HG03025 (cell line): ENCODE measurements around the gene MYL4.
A peak's percentile ranks its signal among the peaks of the same experiment; 100 is the strongest.

ENCODE experiments used
- ATAC-seq: cut with Tn5 transposase; IDR thresholded peaks from one replicate; pipeline ENCODE4 v1.9.1; 2021; ENCODE audit warnings: mild to moderate bottlenecking, moderate library complexity; ENCODE audit not compliant: unreplicated experiment, low FRiP score

The MYL4 gene

GRCh38 chr17:47239619-47239966 lies 30.4 kb downstream of the MYL4 start:
- no peak for ATAC-seq

GRCh38 chr17:47239967-47240651 lies 31.0 kb downstream of the MYL4 start:
- ATAC-seq: no peak

GRCh38 chr17:47240806-47241205 lies 31.7 kb downstream of the MYL4 start:
- ATAC-seq: no peak

GRCh38 chr17:47242648-47243047 lies 33.5 kb downstream of the MYL4 start:
- ATAC-seq: no peak

- ATAC-seq: no peak
Observed at GRCh38 chr17:47243737-47244598, 34.8 kb downstream of the MYL4 start.

GRCh38 chr17:47244697-47245096 lies 35.5 kb downstream of the MYL4 start:
- ATAC-seq: no peak

GRCh38 chr17:47246120-47246519 lies 37.0 kb downstream of the MYL4 start:
- no peak for ATAC-seq

GRCh38 chr17:47250855-47251254 lies 41.7 kb downstream of the MYL4 start:
- no peak for ATAC-seq

- no peak for ATAC-seq
Observed at GRCh38 chr17:47251421-47251940, 42.3 kb downstream of the MYL4 start.

GRCh38 chr17:47252209-47252608 lies 43.1 kb downstream of the MYL4 start:
- no peak for ATAC-seq

- ATAC-seq: no peak
Observed at GRCh38 chr17:47252766-47253512, 43.8 kb downstream of the MYL4 start.

- peak; percentile 77 for ATAC-seq
Observed at GRCh38 chr17:47253541-47254402, 44.6 kb downstream of the MYL4 start, which contains the start of gene ITGB3. Gene ITGB3 (plus strand): TSS chr17:47253827. CDS start chr17:47253862, 35 bp downstream.

GRCh38 chr17:47254403-47254943 lies 45.3 kb downstream of the MYL4 start:
- ATAC-seq: no peak

- ATAC-seq: no peak
Observed at GRCh38 chr17:47257651-47258339, 48.6 kb downstream of the MYL4 start.

- ATAC-seq: no peak
Observed at GRCh38 chr17:47262586-47262985, 53.4 kb downstream of the MYL4 start.

GRCh38 chr17:47264166-47264565 lies 55.0 kb downstream of the MYL4 start:
- ATAC-seq: no peak

GRCh38 chr17:47265983-47266541 lies 56.9 kb downstream of the MYL4 start:
- no peak for ATAC-seq

- ATAC-seq: no peak
Observed at GRCh38 chr17:47266782-47267181, 57.6 kb downstream of the MYL4 start.

- no peak for ATAC-seq
Observed at GRCh38 chr17:47267354-47267828, 58.2 kb downstream of the MYL4 start.
